HL-60 (cell line): Measurements from ENCODE around the gene BANP.

ENCODE experiments used
- GABPA ChIP-seq: IDR thresholded peaks from 2 replicates; pipeline ENCODE4 v1.6.1; 2012; ENCODE audit warnings: low read depth
- TF ChIP-seq, protein P1 (sequence below): IDR thresholded peaks from one replicate; pipeline ENCODE4 v1.5.1; 2011; ENCODE audit warnings: low read length, control low read depth, inconsistent platforms; ENCODE audit not compliant: insufficient read depth

DNA sequence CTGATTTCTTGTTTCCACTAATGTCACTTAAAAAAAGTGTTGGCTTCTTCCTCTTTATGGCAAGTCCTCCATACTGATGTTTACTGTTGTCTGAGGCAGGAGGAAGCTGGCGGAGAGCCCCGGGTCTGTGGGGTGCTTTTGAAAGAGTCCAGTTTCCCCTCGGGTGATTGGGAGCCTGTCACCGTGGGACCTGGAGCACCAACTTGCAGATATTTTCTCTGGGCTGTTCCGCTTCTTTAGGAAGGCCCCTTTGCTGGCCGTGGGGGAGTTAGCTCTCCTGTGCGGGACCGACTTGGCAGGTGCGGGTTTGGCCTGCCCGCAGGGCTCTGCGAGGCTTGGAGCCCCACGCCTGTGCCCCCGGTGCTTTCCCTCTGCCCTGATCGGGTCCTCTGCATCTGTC is 3.1 kb downstream of the BANP start:
- TF ChIP-seq, protein P1, sequence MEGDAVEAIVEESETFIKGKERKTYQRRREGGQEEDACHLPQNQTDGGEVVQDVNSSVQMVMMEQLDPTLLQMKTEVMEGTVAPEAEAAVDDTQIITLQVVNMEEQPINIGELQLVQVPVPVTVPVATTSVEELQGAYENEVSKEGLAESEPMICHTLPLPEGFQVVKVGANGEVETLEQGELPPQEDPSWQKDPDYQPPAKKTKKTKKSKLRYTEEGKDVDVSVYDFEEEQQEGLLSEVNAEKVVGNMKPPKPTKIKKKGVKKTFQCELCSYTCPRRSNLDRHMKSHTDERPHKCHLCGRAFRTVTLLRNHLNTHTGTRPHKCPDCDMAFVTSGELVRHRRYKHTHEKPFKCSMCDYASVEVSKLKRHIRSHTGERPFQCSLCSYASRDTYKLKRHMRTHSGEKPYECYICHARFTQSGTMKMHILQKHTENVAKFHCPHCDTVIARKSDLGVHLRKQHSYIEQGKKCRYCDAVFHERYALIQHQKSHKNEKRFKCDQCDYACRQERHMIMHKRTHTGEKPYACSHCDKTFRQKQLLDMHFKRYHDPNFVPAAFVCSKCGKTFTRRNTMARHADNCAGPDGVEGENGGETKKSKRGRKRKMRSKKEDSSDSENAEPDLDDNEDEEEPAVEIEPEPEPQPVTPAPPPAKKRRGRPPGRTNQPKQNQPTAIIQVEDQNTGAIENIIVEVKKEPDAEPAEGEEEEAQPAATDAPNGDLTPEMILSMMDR, result no peak
- no peak for TF ChIP-seq GABPA
